ENCODE data around the gene DPYSL5.

DPYSL5 gene

DNA sequence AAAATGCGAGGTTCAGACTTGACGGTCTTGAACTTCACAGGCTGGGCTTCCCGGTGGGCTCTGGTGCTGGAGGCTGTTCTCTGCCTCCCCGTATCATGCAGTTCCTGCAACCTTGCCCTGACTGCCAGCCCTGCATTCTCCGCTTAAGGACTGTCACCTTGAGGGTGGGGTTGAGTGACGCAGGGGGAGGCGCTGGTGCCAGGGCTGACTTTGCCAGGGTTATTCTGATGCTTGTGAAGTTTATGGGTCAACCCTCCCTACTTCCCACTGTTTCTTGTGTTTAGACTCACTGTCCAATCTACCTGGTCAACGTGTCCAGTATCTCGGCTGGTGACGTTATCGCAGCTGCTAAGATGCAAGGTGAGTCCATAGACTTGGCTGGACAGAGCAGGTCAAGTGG lies 85.0 kb downstream of the DPYSL5 start:
- DNase-seq (ENCODE audit: low read depth), result no peak

DNA sequence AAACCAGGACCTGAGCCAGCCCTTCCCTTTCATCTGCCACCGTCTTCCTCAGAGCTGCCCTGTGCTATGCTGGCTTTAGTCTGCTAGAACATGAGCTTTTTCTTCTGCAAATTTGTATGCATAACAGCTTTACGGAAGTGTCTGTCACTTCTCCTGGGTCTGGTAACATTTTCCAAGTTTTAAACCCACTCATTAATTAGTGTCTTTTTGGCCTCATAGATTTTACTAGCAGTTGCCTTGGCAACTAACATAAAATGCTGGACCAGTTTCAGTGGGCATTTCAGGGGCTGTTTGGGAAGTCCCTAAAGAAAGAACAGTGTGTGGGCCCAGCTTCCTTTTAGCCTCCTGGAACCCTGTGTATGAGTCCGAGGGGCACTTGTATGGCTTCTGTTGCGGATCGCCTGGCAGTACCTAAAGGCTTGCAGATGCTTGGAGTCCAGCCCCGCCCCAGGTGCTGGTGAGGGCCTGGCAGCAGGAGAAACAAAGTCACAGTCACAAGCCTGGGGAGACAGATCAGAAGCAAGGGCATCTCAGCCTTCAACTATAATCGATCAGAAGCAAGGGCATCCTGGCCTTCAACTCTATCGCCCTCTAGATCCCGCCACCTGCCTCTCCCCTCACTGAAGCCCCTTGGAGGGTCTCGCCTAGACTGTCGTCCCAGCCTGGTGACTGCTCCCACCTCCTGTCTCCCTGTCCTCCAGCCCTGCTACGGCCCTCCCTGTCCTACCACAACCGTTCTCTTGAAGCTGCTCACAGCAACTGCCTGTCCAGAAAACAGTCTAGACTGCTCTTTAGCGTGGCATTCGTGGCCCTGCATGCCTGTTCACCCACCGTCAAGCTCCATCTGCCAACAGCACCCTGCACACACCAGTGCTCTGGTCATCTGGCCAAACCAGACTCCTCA lies 85.8 kb downstream of the DPYSL5 start:
- no peak for DNase-seq (ENCODE audit: low read depth)

- no peak for DNase-seq (ENCODE audit: low read depth)
Observed at GRCh38 chr2:26934335-26934724, 86.4 kb downstream of the DPYSL5 start.

DNA sequence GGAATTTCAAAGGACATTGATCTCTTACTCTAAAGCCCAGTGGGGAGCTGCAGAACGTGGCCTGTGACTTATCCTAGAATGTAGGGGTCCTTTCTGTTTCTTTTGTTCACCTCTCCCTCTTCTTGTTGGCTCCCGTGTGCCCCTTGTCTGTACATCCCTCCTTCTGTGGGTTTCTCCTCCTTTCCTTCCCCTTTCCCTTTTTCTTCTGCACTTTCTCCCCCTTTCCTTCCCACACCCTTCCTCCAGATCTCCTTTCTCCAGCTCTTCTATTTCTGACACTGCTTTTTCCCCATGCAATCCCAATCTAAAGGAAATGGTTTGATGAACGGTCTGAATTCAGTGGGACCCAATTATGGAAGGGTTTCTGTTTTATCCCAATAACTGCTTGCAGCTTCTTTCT lies 87.1 kb downstream of the DPYSL5 start:
- DNase-seq (ENCODE audit: low read depth), result no peak

DNA sequence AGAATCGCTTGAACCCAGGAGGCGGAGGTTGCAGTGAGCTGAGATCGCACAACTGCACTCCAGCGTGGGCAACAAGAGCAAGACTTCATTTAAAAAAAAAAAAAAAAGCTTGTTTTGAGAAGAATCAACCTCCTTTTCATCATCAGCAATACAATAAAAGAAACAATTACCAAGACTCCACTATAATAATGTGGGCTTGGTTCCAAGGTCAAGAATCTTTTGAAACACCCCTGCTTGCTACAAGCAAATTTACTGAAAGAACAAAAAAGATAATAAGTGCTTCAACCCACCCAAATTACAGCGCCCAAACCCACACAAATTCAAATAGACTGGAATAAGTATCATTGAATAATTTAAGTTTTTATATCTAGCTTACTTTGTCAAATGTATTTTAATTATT lies 88.9 kb downstream of the DPYSL5 start:
- DNase-seq (ENCODE audit: low read depth), result no peak

DNA sequence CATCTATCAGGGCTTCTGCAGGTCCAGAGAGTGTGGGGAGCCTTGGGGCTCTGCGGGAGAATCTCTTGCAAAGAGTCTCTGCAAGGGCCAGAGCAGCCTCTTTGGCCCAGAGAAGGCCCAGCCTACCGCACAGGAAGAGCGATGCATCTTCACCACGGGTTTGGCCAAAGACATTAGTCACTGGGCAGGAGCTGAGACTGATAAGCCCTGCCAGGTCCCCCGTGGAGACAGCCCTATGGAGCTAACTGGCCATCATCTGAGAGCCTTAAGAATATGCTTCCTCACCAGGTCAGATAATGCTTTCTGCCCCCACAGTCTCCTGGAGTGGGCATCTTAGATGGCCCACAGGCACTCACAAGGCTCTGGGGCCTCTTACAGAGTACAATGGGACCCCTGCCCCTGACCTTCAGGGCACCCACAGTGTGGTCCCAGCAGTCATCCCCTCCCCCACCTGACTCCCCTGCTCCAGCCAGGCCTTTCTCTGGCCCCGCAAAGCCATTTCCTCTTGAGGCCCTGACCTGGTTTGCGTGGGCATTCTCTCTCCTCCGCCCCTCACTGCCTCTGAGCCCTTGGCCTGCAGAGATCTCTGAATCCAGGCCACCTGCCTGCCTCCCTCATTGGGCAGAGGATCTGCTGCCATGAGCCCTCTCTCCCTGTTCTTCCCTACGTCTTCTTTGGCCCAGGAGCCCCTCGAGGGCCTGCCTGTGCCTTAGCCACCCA lies 90.6 kb downstream of the DPYSL5 start:
- DNase-seq (ENCODE audit: low read depth), result no peak

GRCh38 chr2:26940001-26940400 lies 92.1 kb downstream of the DPYSL5 start:
- DNase-seq (ENCODE audit: low read depth), result no peak

- DNase-seq (ENCODE audit: low read depth), result no peak
Observed at GRCh38 chr2:26941486-26941885, 93.6 kb downstream of the DPYSL5 start.

GRCh38 chr2:26942543-26943295 lies 94.8 kb downstream of the DPYSL5 start:
- peak; percentile 52 for DNase-seq (ENCODE audit: low read depth)

DNA sequence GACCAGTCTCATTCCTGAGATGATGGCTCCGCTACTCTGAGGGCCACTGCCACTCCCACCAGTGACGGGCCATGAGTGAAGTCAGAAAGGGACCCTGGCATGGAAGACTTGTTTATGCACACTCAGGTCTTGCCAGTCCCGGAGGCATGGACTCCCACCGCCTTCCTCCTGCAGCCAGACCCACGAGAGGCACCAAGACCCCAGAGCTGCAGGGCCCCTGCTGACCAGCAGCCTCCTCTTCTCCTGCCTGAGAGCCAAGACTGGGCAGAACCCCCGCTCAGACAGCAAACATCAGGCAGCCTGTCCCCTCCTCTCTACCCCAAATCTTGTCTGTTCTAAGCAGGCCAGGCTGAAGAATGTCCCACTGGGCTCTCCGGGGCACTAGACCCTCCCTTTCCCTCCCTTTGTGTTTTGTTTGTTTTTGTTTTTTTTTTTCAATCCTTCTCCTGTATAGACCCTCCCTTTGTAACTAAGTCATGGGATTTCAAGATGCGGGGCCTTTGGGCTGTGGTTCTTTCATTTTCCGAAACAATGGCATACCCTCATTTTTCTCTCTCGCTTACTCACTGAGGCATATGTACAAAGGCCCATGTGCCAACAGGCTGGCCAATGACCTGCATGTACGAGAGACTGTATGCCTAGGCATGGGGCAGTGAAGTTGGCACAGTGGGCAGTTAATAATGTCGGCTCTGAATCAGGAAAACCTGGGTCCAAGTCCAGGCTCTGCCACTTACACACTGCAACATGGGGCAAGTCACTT lies 98.2 kb downstream of the DPYSL5 start:
- no peak for DNase-seq (ENCODE audit: low read depth)

GRCh38 chr2:26946841-26947784 lies 99.2 kb downstream of the DPYSL5 start:
- no peak for DNase-seq (ENCODE audit: low read depth)

- no peak for DNase-seq (ENCODE audit: low read depth)
Observed at GRCh38 chr2:26948800-26949199, 100.9 kb downstream of the DPYSL5 start.

DNA sequence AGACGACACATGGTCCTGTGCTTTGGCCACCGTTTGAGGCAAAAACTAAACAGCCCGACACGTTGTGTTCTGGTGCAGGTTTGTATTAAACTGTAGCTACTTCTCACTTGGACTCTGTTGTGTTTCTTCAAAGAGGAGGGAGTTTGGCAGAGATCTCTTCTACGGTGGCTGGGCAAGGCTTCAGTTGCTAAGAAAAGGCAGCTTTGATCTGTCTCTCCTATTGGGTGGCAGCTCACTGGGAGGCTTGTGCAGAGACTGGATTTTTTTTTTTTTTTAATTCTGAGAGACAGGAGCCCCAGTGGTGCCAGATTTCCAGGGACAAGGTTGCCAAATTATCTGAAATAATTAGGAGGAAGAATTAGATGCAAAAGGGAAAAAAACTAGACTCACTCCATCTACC lies 102.3 kb downstream of the DPYSL5 start:
- no peak for DNase-seq (ENCODE audit: low read depth)

DNA sequence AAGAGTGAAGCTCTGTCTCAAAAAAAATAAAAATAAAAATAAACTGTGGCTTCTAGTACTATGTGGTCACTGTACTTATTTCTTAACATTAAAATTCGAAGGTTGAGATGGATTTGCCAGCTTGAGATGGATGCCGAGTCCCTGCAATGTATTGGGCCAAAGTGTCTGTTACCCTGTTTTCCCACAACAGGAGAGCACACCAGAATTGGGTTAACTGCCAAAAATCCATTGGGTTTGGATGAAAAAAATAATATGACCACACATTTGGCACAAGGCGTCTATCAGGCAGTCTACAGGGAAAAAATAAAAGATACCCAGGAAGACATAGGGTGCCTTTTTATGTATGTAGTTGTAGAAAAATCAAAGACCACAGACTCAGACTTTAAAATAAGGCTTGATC lies 103.3 kb downstream of the DPYSL5 start:
- no peak for DNase-seq (ENCODE audit: low read depth)

GRCh38 chr2:26952374-26952773 lies 104.4 kb downstream of the DPYSL5 start:
- no peak for DNase-seq (ENCODE audit: low read depth)

- DNase-seq (ENCODE audit: low read depth), result no peak
Observed at GRCh38 chr2:26954135-26954534, 106.2 kb downstream of the DPYSL5 start.

GRCh38 chr2:26957041-26957440 lies 109.1 kb downstream of the DPYSL5 start:
- DNase-seq (ENCODE audit: low read depth), result no peak

- no peak for DNase-seq (ENCODE audit: low read depth)
Observed at GRCh38 chr2:26957534-26957933, 109.6 kb downstream of the DPYSL5 start.

GRCh38 chr2:26959331-26959730 lies 111.4 kb downstream of the DPYSL5 start:
- DNase-seq (ENCODE audit: low read depth), result no peak

DNA sequence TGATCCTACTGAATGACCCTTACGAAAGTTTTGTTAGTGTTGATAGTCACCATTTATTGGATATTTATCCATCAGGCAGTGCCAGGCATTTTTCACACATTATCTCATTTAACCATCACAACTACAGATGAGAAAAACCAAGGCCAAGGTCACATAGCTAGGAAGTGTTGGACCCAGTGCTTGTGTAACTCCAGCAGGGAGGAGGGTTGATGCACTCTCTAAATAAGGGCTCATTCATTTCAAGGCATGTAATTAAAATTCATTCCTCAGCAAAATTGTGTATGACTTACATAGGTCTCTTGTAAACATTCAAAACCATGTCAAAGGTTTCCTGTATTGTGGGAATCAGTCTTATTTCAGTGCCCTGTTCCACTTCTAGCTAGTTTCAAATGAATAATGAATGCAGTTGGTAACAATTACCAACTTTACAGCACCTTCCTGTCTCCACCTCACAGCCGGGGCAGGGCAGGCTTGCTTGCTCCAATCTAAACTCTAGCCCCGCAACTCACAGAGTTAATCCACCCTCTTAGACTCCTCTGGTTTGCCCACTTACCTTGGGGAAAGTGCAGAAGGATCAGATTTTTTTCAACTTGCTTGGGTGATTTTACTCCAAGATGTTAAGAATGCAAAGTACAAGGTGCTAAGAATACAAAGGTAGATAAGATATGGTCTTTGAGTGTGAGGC lies 116.7 kb downstream of the DPYSL5 start:
- DNase-seq (ENCODE audit: low read depth), result no peak
